ENCODE measurements around the gene TRIM44. TPM values are rescaled to one million over a fixed set of nuclear protein-coding genes. Genes with fewer than 3 reads are reported as not detected.

Gene TRIM44
- total RNA-seq, 1 experiment from 2014 or later: 81.4 TPM

- H3K4me3 ChIP-seq (ENCODE audit: low read depth, low read length): no peak overlapping the region
- ChIA-PET CTCF (no interaction called here), POLR2A (no interaction called here)
- TF ChIP-seq CTCF (IDR thresholded peaks at IDR 0.05; ENCODE audit: insufficient read depth in 1 of 2, low read depth in 1 of 2, low read length in 1 of 2, severe bottlenecking in 1 of 2, unreplicated experiment in 1 of 2): peak; percentile 67 to 81
- BruUV-seq (replicated peaks): no TSS peak
- intact Hi-C loops (cut with micrococcal nuclease; ENCODE audit: unreplicated experiment): loop anchor here (1.0 to 5.0 kb wide), 9 partner anchors 101 to 861 kb away; no protein-coding TSS in a partner anchor
- Mint-ChIP-seq H3K4me3 (ENCODE audit: unreplicated experiment) (peak overlapping the region; percentile 31), H3K9me3 (ENCODE audit: unreplicated experiment) (no peaks in the 10 kb centered on the region), H3K27ac (ENCODE audit: unreplicated experiment) (no peak overlapping the region), H3K36me3 (ENCODE audit: insufficient read depth, unreplicated experiment) (peaks cover 6% of the 10 kb centered on the region), H3K4me1 (ENCODE audit: low read depth, unreplicated experiment) (peaks cover 7% of the 10 kb centered on the region), H3K27me3 (ENCODE audit: insufficient read depth, unreplicated experiment) (peaks cover 5% of the 10 kb centered on the region)
- H3K9me3 ChIP-seq: no peaks in the 10 kb centered on the region
- no peaks in the 10 kb centered on the region for H3K36me3 ChIP-seq (ENCODE audit: control insufficient read depth, insufficient read depth, low read length)
- H3K27me3 ChIP-seq (replicated peaks; ENCODE audit: control insufficient read depth, insufficient read depth, low read length): no peaks in the 10 kb centered on the region
- H3K4me1 ChIP-seq: peaks cover 13% of the 10 kb centered on the region
- DNase-seq: peak in 1 of 2 experiments; percentile 20
Measured at GRCh38 chr11:35615921-35616900, 46.4 kb upstream of the TRIM44 start.

- Histone ChIP-seq H3K36me3 (ENCODE audit: control insufficient read depth, insufficient read depth, low read length) (no peaks in the 10 kb centered on the region), H3K4me3 (ENCODE audit: low read depth, low read length) (no peak overlapping the region; the same call in 1 of the 2 replicates), H3K9me3 (no peaks in the 10 kb centered on the region), H3K27me3 (replicated peaks; ENCODE audit: control insufficient read depth, insufficient read depth, low read length) (no peaks in the 10 kb centered on the region), H3K4me1 (peaks cover 24% of the 10 kb centered on the region)
- intact Hi-C loops (cut with micrococcal nuclease; ENCODE audit: unreplicated experiment): loop anchor here (5.0 kb wide), 5 partner anchors 100 to 860 kb away; no protein-coding TSS in a partner anchor
- no peak for DNase-seq
- Mint-ChIP-seq H3K4me1 (ENCODE audit: low read depth, unreplicated experiment) (peaks cover 18% of the 10 kb centered on the region), H3K27me3 (ENCODE audit: insufficient read depth, unreplicated experiment) (peaks cover 2% of the 10 kb centered on the region), H3K4me3 (ENCODE audit: unreplicated experiment) (peak overlapping the region; percentile 81), H3K9me3 (ENCODE audit: unreplicated experiment) (no peaks in the 10 kb centered on the region), H3K27ac (ENCODE audit: unreplicated experiment) (peak overlapping the region; percentile 76), H3K36me3 (ENCODE audit: insufficient read depth, unreplicated experiment) (peaks cover 6% of the 10 kb centered on the region)
- BruUV-seq (replicated peaks): TSS peak; percentile 55
- POLR2A ChIA-PET: no interaction called here
- CTCF ChIA-PET: interaction anchor here (1.0 to 3.5 kb wide), 2 partner anchors 205 to 641 kb away, joined by 4 to 22 read pairs; no protein-coding TSS in a partner anchor
- no peak for TF ChIP-seq CTCF (IDR thresholded peaks at IDR 0.05; ENCODE audit: insufficient read depth in 1 of 2, low read depth in 1 of 2, low read length in 1 of 2, severe bottlenecking in 1 of 2, unreplicated experiment in 1 of 2)
Measured at GRCh38 chr11:35617316-35617686, 45.3 kb upstream of the TRIM44 start.

GRCh38 chr11:35617687-35618496, 44.7 kb upstream of the TRIM44 start, which contains the start of gene FJX1:
Gene FJX1 (plus strand): TSS chr11:35618460. CDS start chr11:35618637, 177 bp downstream.
- Histone ChIP-seq H3K4me1 (peaks cover 26% of the 10 kb centered on the region), H3K27me3 (replicated peaks; ENCODE audit: control insufficient read depth, insufficient read depth, low read length) (no peaks in the 10 kb centered on the region), H3K36me3 (ENCODE audit: control insufficient read depth, insufficient read depth, low read length) (no peaks in the 10 kb centered on the region), H3K9me3 (no peaks in the 10 kb centered on the region), H3K4me3 (ENCODE audit: low read depth, low read length) (peak within 1 kb of the TSS; percentile 61)
- H3K9me3 Mint-ChIP-seq (ENCODE audit: unreplicated experiment): no peaks in the 10 kb centered on the region
- H3K27ac Mint-ChIP-seq (ENCODE audit: unreplicated experiment): peak within 1 kb of the TSS; percentile 76
- H3K27me3 Mint-ChIP-seq (ENCODE audit: insufficient read depth, unreplicated experiment): peaks cover 2% of the 10 kb centered on the region
- peaks cover 20% of the 10 kb centered on the region for H3K4me1 Mint-ChIP-seq (ENCODE audit: low read depth, unreplicated experiment)
- intact Hi-C loops (cut with micrococcal nuclease; ENCODE audit: unreplicated experiment): loop anchor here (5.0 kb wide), 5 partner anchors 99 to 859 kb away; no protein-coding TSS in a partner anchor
- ChIA-PET CTCF (interaction anchor here (1.0 to 3.5 kb wide), 2 partner anchors 204 to 641 kb away, joined by 4 to 22 read pairs; no protein-coding TSS in a partner anchor), POLR2A (no interaction called here)
- TF ChIP-seq CTCF (IDR thresholded peaks at IDR 0.05; ENCODE audit: insufficient read depth in 1 of 2, low read depth in 1 of 2, low read length in 1 of 2, severe bottlenecking in 1 of 2, unreplicated experiment in 1 of 2): no peak
- H3K36me3 Mint-ChIP-seq (ENCODE audit: insufficient read depth, unreplicated experiment): peaks cover 6% of the 10 kb centered on the region
- no TSS peak for BruUV-seq (replicated peaks)
- H3K4me3 Mint-ChIP-seq (ENCODE audit: unreplicated experiment): peak within 1 kb of the TSS; percentile 81
- peak; percentile 69 to 71 for DNase-seq

Data from Caco-2 (cell line).